Measurements from ENCODE around the gene SUPT3H. TPM values are rescaled to one million over a fixed set of nuclear protein-coding genes. Genes with fewer than 3 reads are reported as not detected.
A peak's percentile ranks its signal among the peaks of the same experiment; 100 is the strongest.

The SUPT3H gene
- total RNA-seq, 2 donors from 2014 or later: 18.5 to 19.4 TPM

- Mint-ChIP-seq H3K4me1 (ENCODE audit: low read depth) (no peaks in the 10 kb centered on the region), H3K27me3 (ENCODE audit: low read depth) (no peaks in the 10 kb centered on the region), H3K4me3 (no peak overlapping the region), H3K27ac (no peak overlapping the region), H3K9me3 (no peaks in the 10 kb centered on the region), H3K36me3 (ENCODE audit: insufficient read depth in 2 of 2) (no peaks in the 10 kb centered on the region)
- no peak for ATAC-seq (replicated peaks in 1 of 2)
- no peak for DNase-seq
These were observed 122.3 kb downstream of the SUPT3H start for GRCh38 chr6:45255434-45255833.

GRCh38 chr6:45254253-45254652 lies 123.5 kb downstream of the SUPT3H start:
- DNase-seq: no peak
- no peak overlapping the region for H3K27ac Mint-ChIP-seq
- no peaks in the 10 kb centered on the region for H3K27me3 Mint-ChIP-seq (ENCODE audit: low read depth)
- ATAC-seq (replicated peaks in 1 of 2): no peak
- H3K9me3 Mint-ChIP-seq: no peaks in the 10 kb centered on the region
- H3K36me3 Mint-ChIP-seq (ENCODE audit: insufficient read depth in 2 of 2): no peaks in the 10 kb centered on the region
- no peak overlapping the region for H3K4me3 Mint-ChIP-seq
- no peaks in the 10 kb centered on the region for H3K4me1 Mint-ChIP-seq (ENCODE audit: low read depth)

- no peak for ATAC-seq (replicated peaks in 1 of 2)
These were observed 124.3 kb downstream of the SUPT3H start for GRCh38 chr6:45253453-45253852.

GRCh38 chr6:45231660-45232059 lies 146.1 kb downstream of the SUPT3H start:
- Mint-ChIP-seq H3K9me3 (peaks cover 19 to 23% of the 10 kb centered on the region in 2 donors), H3K36me3 (ENCODE audit: insufficient read depth in 2 of 2) (peaks cover 23 to 25% of the 10 kb centered on the region in 2 donors), H3K4me1 (ENCODE audit: low read depth) (no peaks in the 10 kb centered on the region), H3K27ac (no peak overlapping the region), H3K4me3 (no peak overlapping the region), H3K27me3 (ENCODE audit: low read depth) (no peaks in the 10 kb centered on the region)
- DNase-seq: no peak
- ATAC-seq (replicated peaks in 1 of 2): no peak

More at GRCh38 chr6:45253453-45253852, 124.3 kb downstream of the SUPT3H start:
- Mint-ChIP-seq H3K36me3 (ENCODE audit: insufficient read depth in 2 of 2) (no peaks in the 10 kb centered on the region), H3K4me3 (no peak overlapping the region), H3K9me3 (no peaks in the 10 kb centered on the region), H3K27me3 (ENCODE audit: low read depth) (no peaks in the 10 kb centered on the region), H3K4me1 (ENCODE audit: low read depth) (no peaks in the 10 kb centered on the region), H3K27ac (no peak overlapping the region)
- no peak for DNase-seq

- H3K9me3 Mint-ChIP-seq: peaks cover 19 to 23% of the 10 kb centered on the region in 2 donors
- DNase-seq (no peak), ATAC-seq (replicated peaks in 1 of 2) (no peak)
- no peaks in the 10 kb centered on the region for H3K27me3 Mint-ChIP-seq (ENCODE audit: low read depth)
- no peaks in the 10 kb centered on the region for H3K4me1 Mint-ChIP-seq (ENCODE audit: low read depth)
- peaks cover 23 to 24% of the 10 kb centered on the region in 2 donors for H3K36me3 Mint-ChIP-seq (ENCODE audit: insufficient read depth in 2 of 2)
- no peak overlapping the region for H3K4me3 Mint-ChIP-seq
- no peak overlapping the region for H3K27ac Mint-ChIP-seq
These were observed 148.3 kb downstream of the SUPT3H start for GRCh38 chr6:45229416-45229815.

GRCh38 chr6:45226081-45226480 lies 151.7 kb downstream of the SUPT3H start:
- H3K4me1 Mint-ChIP-seq (ENCODE audit: low read depth): no peaks in the 10 kb centered on the region
- peaks cover 4 to 6% of the 10 kb centered on the region in 2 donors for H3K36me3 Mint-ChIP-seq (ENCODE audit: insufficient read depth in 2 of 2)
- peaks cover 2 to 4% of the 10 kb centered on the region in 2 donors for H3K9me3 Mint-ChIP-seq
- no peak overlapping the region for H3K27ac Mint-ChIP-seq
- ATAC-seq (replicated peaks in 1 of 2): no peak
- no peak overlapping the region for H3K4me3 Mint-ChIP-seq
- no peaks in the 10 kb centered on the region for H3K27me3 Mint-ChIP-seq (ENCODE audit: low read depth)
- no peak for DNase-seq

GRCh38 chr6:45222380-45222779 lies 155.4 kb downstream of the SUPT3H start:
- DNase-seq (no peak), ATAC-seq (replicated peaks in 1 of 2) (no peak)
- Mint-ChIP-seq H3K4me3 (no peak overlapping the region), H3K36me3 (ENCODE audit: insufficient read depth in 2 of 2) (peaks cover 2 to 9% of the 10 kb centered on the region in 2 donors), H3K27ac (no peak overlapping the region), H3K27me3 (ENCODE audit: low read depth) (no peaks in the 10 kb centered on the region), H3K4me1 (ENCODE audit: low read depth) (peaks cover 7% of the 10 kb centered on the region), H3K9me3 (no peaks in the 10 kb centered on the region)

- H3K27me3 Mint-ChIP-seq (ENCODE audit: low read depth): no peaks in the 10 kb centered on the region
- H3K4me3 Mint-ChIP-seq: no peak overlapping the region
- ATAC-seq (replicated peaks in 1 of 2) (no peak), DNase-seq (no peak)
- peaks cover 2 to 5% of the 10 kb centered on the region in 2 donors for H3K9me3 Mint-ChIP-seq
- H3K4me1 Mint-ChIP-seq (ENCODE audit: low read depth): peaks cover 15% of the 10 kb centered on the region
- H3K36me3 Mint-ChIP-seq (ENCODE audit: insufficient read depth in 2 of 2): peaks cover 5 to 19% of the 10 kb centered on the region in 2 donors
- H3K27ac Mint-ChIP-seq: no peak overlapping the region
These were observed 162.0 kb downstream of the SUPT3H start for GRCh38 chr6:45215759-45216158.

GRCh38 chr6:45212976-45213375 lies 164.8 kb downstream of the SUPT3H start:
- ATAC-seq (replicated peaks in 1 of 2) (peak; percentile 77 to 89), DNase-seq (peak in 1 of 2 donors; percentile 21)
- no peak overlapping the region for H3K27ac Mint-ChIP-seq
- peaks cover 15 to 20% of the 10 kb centered on the region in 2 donors for H3K36me3 Mint-ChIP-seq (ENCODE audit: insufficient read depth in 2 of 2)
- H3K4me1 Mint-ChIP-seq (ENCODE audit: low read depth): peaks cover 24% of the 10 kb centered on the region
- H3K4me3 Mint-ChIP-seq: peak overlapping the region in 1 of 2 donors; percentile 56
- peaks cover 10 to 11% of the 10 kb centered on the region in 2 donors for H3K9me3 Mint-ChIP-seq
- no peaks in the 10 kb centered on the region for H3K27me3 Mint-ChIP-seq (ENCODE audit: low read depth)

- no peaks in the 10 kb centered on the region for H3K27me3 Mint-ChIP-seq (ENCODE audit: low read depth)
- peak in 1 of 2 donors; percentile 6 for DNase-seq
- H3K4me1 Mint-ChIP-seq (ENCODE audit: low read depth): peaks cover 40% of the 10 kb centered on the region
- peak; percentile 80 to 86 for ATAC-seq (replicated peaks in 1 of 2)
- H3K9me3 Mint-ChIP-seq: peaks cover 10% of the 10 kb centered on the region in 2 donors
- H3K36me3 Mint-ChIP-seq (ENCODE audit: insufficient read depth in 2 of 2): peaks cover 17 to 22% of the 10 kb centered on the region in 2 donors
- no peak overlapping the region for H3K4me3 Mint-ChIP-seq
- no peak overlapping the region for H3K27ac Mint-ChIP-seq
These were observed 168.0 kb downstream of the SUPT3H start for GRCh38 chr6:45209762-45210161.

GRCh38 chr6:45206793-45207492 lies 170.8 kb downstream of the SUPT3H start:
- peaks cover 33% of the 10 kb centered on the region for H3K4me1 Mint-ChIP-seq (ENCODE audit: low read depth)
- no peaks in the 10 kb centered on the region for H3K27me3 Mint-ChIP-seq (ENCODE audit: low read depth)
- peak overlapping the region; percentile 51 for H3K27ac Mint-ChIP-seq
- peak overlapping the region; percentile 4 to 13 for H3K4me3 Mint-ChIP-seq
- H3K36me3 Mint-ChIP-seq (ENCODE audit: insufficient read depth in 2 of 2): peaks cover 14 to 20% of the 10 kb centered on the region in 2 donors
- no peak for DNase-seq
- peaks cover 10% of the 10 kb centered on the region in 2 donors for H3K9me3 Mint-ChIP-seq
- ATAC-seq (replicated peaks in 1 of 2): peak; percentile 49 to 53

GRCh38 chr6:45201484-45201883 lies 176.2 kb downstream of the SUPT3H start:
- Mint-ChIP-seq H3K27ac (no peak overlapping the region), H3K27me3 (ENCODE audit: low read depth) (no peaks in the 10 kb centered on the region), H3K4me1 (ENCODE audit: low read depth) (peaks cover 15% of the 10 kb centered on the region), H3K9me3 (peaks cover 0 to 2% of the 10 kb centered on the region in 2 donors), H3K36me3 (ENCODE audit: insufficient read depth in 2 of 2) (peaks cover 0 to 1% of the 10 kb centered on the region in 2 donors), H3K4me3 (no peak overlapping the region)
- DNase-seq (no peak), ATAC-seq (replicated peaks in 1 of 2) (no peak)

- DNase-seq (no peak), ATAC-seq (replicated peaks in 1 of 2) (no peak)
- H3K4me1 Mint-ChIP-seq (ENCODE audit: low read depth): peaks cover 16% of the 10 kb centered on the region
- H3K27ac Mint-ChIP-seq: no peak overlapping the region
- H3K27me3 Mint-ChIP-seq (ENCODE audit: low read depth): no peaks in the 10 kb centered on the region
- H3K36me3 Mint-ChIP-seq (ENCODE audit: insufficient read depth in 2 of 2): no peaks in the 10 kb centered on the region
- no peak overlapping the region for H3K4me3 Mint-ChIP-seq
- no peaks in the 10 kb centered on the region for H3K9me3 Mint-ChIP-seq
These were observed 177.2 kb downstream of the SUPT3H start for GRCh38 chr6:45200510-45200909.

- Mint-ChIP-seq H3K4me3 (no peak overlapping the region), H3K4me1 (ENCODE audit: low read depth) (peaks cover 25% of the 10 kb centered on the region), H3K27me3 (ENCODE audit: low read depth) (no peaks in the 10 kb centered on the region), H3K27ac (no peak overlapping the region), H3K36me3 (ENCODE audit: insufficient read depth in 2 of 2) (no peaks in the 10 kb centered on the region), H3K9me3 (no peaks in the 10 kb centered on the region)
- no peak for DNase-seq
- ATAC-seq (replicated peaks in 1 of 2): no peak
These were observed 178.2 kb downstream of the SUPT3H start for GRCh38 chr6:45199554-45199953.
